Measurements from ENCODE around the gene RAB31.

RAB31 gene

DNA sequence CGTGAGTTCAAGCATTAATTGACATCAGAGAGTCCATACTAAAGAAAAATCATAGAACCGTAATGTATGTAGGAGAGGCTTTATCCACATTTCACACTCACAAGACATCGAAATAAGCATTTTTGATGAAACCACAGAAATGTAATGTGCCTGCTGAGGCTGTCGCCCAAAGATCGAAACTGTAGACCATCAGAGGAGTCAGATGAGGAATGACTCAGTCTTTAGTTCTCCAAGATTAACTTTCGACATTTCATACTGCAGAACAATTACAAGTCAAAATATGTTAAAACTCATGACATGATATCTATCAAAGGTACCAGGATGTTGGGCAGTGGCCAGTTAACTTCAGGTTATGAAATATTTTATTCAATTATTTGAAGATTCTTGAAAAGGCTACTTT lies 79.6 kb downstream of the RAB31 start:
- Histone ChIP-seq H3K27ac (ENCODE audit: low read depth, low read length) (no peak overlapping the region), H3K4me3 (ENCODE audit: low read depth in 1 of 2, low read length in 2 of 2) (no peak overlapping the region), H3K9ac (ENCODE audit: low read length) (no peak overlapping the region), H3K4me1 (ENCODE audit: insufficient read depth, low read length) (no peaks in the 10 kb centered on the region), H3K27me3 (ENCODE audit: control insufficient read depth in 1 of 2, insufficient read depth in 2 of 2, low read length in 2 of 2) (no peaks in the 10 kb centered on the region), H3K9me3 (ENCODE audit: low read length) (no peaks in the 10 kb centered on the region), H3K36me3 (ENCODE audit: insufficient read depth, low read length) (no peaks in the 10 kb centered on the region)

DNA sequence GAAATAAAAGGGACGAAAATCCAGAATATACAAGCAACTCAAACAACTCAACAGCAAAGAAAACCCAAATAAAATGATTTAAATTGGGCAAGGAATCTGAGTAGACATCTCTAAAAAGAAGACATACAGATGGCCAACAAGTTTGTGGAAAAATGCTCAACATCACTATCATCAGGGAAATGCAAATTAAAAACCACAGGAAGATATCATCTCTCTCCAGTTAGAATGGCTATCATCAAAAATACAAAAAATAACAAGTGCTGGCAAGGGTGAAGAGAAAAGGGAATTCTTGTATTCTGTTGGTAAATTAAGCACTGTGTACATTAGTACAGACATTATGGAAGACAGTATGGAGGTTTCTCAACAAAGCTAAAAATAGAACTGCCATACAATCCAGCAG lies 80.0 kb downstream of the RAB31 start:
- H3K4me3 ChIP-seq (ENCODE audit: low read depth in 1 of 2, low read length in 2 of 2), result no peak overlapping the region
- H3K27ac ChIP-seq (ENCODE audit: low read depth, low read length), result no peak overlapping the region
- no peaks in the 10 kb centered on the region for H3K36me3 ChIP-seq (ENCODE audit: insufficient read depth, low read length)
- H3K9ac ChIP-seq (ENCODE audit: low read length), result no peak overlapping the region
- H3K27me3 ChIP-seq (ENCODE audit: control insufficient read depth in 1 of 2, insufficient read depth in 2 of 2, low read length in 2 of 2), result no peaks in the 10 kb centered on the region
- no peaks in the 10 kb centered on the region for H3K4me1 ChIP-seq (ENCODE audit: insufficient read depth, low read length)
- no peaks in the 10 kb centered on the region for H3K9me3 ChIP-seq (ENCODE audit: low read length)

DNA sequence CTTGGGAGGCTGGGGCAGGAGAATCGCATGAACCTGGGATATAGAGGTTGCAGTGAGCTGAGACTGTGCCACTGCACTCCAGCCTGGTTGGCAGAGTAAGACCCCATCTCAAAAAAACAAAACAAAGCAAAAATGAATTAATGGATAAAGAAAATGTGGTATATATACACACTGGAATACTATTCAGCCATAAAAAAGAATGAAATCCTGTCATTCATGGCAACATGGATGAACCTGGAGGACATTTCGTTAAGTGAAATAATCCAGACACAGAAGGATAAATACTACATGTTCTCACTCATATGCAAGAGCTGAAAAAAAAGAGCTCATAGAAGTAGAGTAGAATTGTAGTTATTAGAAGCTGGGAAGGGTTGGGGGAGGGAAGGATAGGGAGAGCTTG lies 80.8 kb downstream of the RAB31 start:
- Histone ChIP-seq H3K36me3 (ENCODE audit: insufficient read depth, low read length) (no peaks in the 10 kb centered on the region), H3K4me3 (ENCODE audit: low read depth in 1 of 2, low read length in 2 of 2) (no peak overlapping the region), H3K27me3 (ENCODE audit: control insufficient read depth in 1 of 2, insufficient read depth in 2 of 2, low read length in 2 of 2) (no peaks in the 10 kb centered on the region), H3K9ac (ENCODE audit: low read length) (no peak overlapping the region), H3K4me1 (ENCODE audit: insufficient read depth, low read length) (no peaks in the 10 kb centered on the region), H3K27ac (ENCODE audit: low read depth, low read length) (no peak overlapping the region), H3K9me3 (ENCODE audit: low read length) (no peaks in the 10 kb centered on the region)

DNA sequence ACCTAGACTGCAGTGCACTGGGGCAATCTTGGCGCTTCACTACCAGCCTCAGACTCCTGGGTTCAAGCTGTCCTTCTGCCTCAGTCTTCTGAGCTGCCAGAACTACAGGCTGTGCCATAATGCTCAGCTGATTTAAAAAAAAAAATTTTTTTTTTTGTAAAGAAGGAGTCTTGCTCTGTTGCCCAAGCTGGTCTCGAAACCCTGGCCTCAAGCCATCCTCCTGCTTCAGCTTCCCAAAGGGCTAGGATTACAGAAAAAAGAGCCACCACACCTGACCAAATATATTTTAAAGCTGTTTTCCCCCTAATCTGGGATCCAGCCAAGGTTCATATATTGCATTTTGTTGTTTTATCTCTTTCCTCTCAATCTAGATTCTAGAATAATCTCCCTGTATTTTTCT lies 82.2 kb downstream of the RAB31 start:
- Histone ChIP-seq H3K9ac (ENCODE audit: low read length) (no peak overlapping the region), H3K9me3 (ENCODE audit: low read length) (no peaks in the 10 kb centered on the region), H3K4me1 (ENCODE audit: insufficient read depth, low read length) (no peaks in the 10 kb centered on the region), H3K4me3 (ENCODE audit: low read depth in 1 of 2, low read length in 2 of 2) (no peak overlapping the region), H3K27me3 (ENCODE audit: control insufficient read depth in 1 of 2, insufficient read depth in 2 of 2, low read length in 2 of 2) (no peaks in the 10 kb centered on the region), H3K27ac (ENCODE audit: low read depth, low read length) (no peak overlapping the region), H3K36me3 (ENCODE audit: insufficient read depth, low read length) (no peaks in the 10 kb centered on the region)

DNA sequence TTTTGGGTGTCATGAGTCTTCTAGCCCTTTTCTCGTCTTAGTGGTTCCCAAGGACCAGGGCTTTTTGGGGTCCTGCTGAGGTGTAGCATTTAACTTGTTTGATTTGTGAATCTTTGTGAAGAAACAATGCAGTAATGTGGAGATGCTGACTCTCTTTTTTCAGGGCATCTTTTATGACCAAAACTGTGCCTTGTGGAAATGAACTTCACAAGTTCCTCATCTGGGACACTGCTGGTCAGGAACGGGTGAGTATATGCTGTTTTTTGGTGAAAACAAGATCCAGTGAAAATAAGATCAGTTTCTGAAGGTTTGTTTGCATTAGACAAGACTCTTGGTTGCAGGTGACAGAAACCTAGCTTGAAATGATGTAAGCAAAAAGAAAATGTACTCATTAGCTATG lies 83.9 kb downstream of the RAB31 start:
- no peaks in the 10 kb centered on the region for H3K27me3 ChIP-seq (ENCODE audit: control insufficient read depth in 1 of 2, insufficient read depth in 2 of 2, low read length in 2 of 2)
- no peak overlapping the region for H3K4me3 ChIP-seq (ENCODE audit: low read depth in 1 of 2, low read length in 2 of 2)
- no peak overlapping the region for H3K27ac ChIP-seq (ENCODE audit: low read depth, low read length)
- no peaks in the 10 kb centered on the region for H3K9me3 ChIP-seq (ENCODE audit: low read length)
- H3K4me1 ChIP-seq (ENCODE audit: insufficient read depth, low read length), result no peaks in the 10 kb centered on the region
- H3K36me3 ChIP-seq (ENCODE audit: insufficient read depth, low read length), result no peaks in the 10 kb centered on the region
- H3K9ac ChIP-seq (ENCODE audit: low read length), result no peak overlapping the region

DNA sequence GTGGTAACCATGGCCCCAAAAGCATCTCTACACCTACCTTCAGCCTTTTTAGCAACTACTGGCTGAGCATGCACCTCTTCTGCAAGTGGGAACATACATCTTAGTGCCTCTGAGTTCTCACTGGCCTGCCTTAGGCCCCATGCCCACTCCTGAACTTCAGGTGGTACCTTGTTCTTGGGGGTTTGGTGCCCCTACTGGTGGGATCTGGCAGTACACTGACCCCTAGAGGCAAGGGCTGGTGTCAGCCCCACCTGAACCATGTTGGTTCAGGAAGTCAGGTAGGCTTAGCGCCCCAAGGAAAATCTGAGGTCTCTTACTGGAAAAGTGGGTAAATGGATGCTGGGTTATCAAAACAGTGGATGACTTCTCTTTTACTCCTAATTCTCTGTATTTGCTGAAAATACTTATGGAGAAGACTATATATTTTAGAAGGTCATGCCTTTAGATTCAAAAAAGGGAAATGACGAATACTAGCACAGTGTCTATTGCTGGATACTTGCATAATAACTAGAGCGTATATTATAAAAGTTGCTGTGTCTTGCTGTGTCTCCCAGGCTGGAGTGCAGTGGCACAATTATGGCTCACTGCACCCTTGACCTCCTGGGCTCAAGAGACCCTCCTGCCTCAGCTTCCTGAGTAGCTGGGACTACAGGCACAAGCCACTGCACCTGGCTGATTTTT lies 84.6 kb downstream of the RAB31 start:
- Histone ChIP-seq H3K27me3 (ENCODE audit: control insufficient read depth in 1 of 2, insufficient read depth in 2 of 2, low read length in 2 of 2) (no peaks in the 10 kb centered on the region), H3K4me1 (ENCODE audit: insufficient read depth, low read length) (no peaks in the 10 kb centered on the region), H3K4me3 (ENCODE audit: low read depth in 1 of 2, low read length in 2 of 2) (no peak overlapping the region), H3K27ac (ENCODE audit: low read depth, low read length) (no peak overlapping the region), H3K36me3 (ENCODE audit: insufficient read depth, low read length) (no peaks in the 10 kb centered on the region), H3K9ac (ENCODE audit: low read length) (no peak overlapping the region), H3K9me3 (ENCODE audit: low read length) (no peaks in the 10 kb centered on the region)

DNA sequence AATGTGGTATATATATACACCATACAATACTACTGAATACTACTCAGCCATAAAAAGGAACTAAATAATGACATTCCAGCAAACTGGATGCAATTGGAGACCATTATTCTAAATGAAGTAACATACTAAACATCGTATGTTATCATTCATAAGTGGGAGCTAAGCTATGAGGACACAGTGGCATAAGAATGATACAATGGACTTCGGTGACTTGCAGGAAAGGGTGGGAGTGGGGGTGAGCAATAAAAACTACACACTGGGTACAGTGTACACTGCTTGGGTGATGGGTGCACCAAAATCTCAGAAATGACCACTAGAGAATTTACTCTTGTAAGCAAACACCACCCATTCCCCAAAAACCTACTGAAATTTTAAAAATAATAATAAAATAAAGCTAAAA lies 87.9 kb downstream of the RAB31 start:
- Histone ChIP-seq H3K27me3 (ENCODE audit: control insufficient read depth in 1 of 2, insufficient read depth in 2 of 2, low read length in 2 of 2) (no peaks in the 10 kb centered on the region), H3K27ac (ENCODE audit: low read depth, low read length) (no peak overlapping the region), H3K36me3 (ENCODE audit: insufficient read depth, low read length) (no peaks in the 10 kb centered on the region), H3K9ac (ENCODE audit: low read length) (no peak overlapping the region), H3K9me3 (ENCODE audit: low read length) (no peaks in the 10 kb centered on the region), H3K4me1 (ENCODE audit: insufficient read depth, low read length) (peaks cover 4% of the 10 kb centered on the region), H3K4me3 (ENCODE audit: low read depth in 1 of 2, low read length in 2 of 2) (no peak overlapping the region)

DNA sequence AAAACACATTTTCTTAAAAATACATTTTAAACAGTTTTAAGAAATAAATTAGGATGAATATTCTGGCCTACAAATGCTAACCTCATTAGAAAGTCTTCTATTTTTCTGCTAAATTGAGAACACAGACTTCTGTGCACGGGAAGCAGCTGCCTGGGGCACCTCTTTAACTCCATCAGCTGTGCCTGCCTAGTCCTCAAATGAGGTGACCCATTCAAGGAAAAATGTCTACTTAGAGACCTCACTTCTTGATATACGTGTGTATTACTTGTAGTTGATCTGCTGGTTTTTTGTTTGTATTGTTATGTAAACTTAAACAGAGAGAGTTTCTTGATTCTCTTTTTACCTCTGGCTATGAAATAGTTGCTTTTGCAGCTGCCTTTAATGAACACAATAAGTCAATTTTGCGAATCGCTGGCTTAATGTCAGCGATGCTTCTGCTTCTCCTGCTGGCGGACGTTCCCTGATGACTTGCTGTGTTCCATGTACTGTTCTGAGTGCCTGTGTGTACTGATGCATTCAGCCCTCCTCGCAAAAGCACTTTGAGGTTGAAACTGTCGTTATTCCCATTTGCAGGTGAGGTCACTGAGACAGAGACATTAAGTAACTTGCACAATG lies 88.9 kb downstream of the RAB31 start:
- H3K36me3 ChIP-seq (ENCODE audit: insufficient read depth, low read length), result no peaks in the 10 kb centered on the region
- H3K9me3 ChIP-seq (ENCODE audit: low read length), result no peaks in the 10 kb centered on the region
- H3K27ac ChIP-seq (ENCODE audit: low read depth, low read length), result no peak overlapping the region
- H3K4me1 ChIP-seq (ENCODE audit: insufficient read depth, low read length), result peaks cover 13% of the 10 kb centered on the region
- H3K9ac ChIP-seq (ENCODE audit: low read length), result no peak overlapping the region
- no peaks in the 10 kb centered on the region for H3K27me3 ChIP-seq (ENCODE audit: control insufficient read depth in 1 of 2, insufficient read depth in 2 of 2, low read length in 2 of 2)
- H3K4me3 ChIP-seq (ENCODE audit: low read depth in 1 of 2, low read length in 2 of 2), result no peak overlapping the region

DNA sequence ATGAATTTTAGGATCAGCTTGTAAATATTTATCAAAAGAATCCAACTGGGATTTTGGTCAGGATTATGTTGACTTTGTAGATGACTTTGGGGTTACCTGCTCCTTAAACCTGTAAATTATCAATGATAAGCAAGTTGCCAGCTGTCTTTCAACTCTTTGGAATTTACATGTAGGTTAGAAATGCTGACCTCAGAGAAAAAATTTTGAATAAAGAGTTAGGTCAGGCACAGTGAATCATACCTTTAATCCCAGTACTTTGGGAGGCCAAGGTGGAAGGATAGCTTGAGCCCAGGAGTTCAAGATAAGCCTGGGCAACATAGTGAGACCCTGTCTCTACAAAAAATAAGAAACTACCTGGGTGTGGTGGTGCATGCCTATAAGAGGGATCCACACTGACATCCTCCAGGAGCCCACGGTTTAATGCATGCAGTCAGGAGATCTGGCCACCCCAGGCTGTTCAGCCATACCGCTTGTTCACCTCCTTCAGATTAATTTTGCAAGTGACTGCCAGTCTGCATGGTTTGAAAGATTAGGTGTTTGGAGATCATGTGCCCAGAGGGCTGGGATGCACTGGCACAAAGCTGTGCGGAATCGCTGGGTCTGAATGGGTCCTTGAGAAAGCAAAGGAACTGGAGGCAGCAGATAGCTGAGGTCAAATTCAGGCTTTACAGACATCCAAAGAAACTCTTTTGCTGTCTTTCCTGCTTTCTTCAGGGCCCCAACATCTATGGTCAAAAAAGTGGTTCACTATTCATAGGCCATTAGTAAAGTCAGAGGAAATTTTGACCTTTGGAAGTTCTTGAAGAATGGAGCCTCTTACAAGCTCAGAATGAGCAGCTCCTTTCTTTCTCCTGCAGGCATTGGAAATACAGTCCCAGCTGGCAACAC lies 94.3 kb downstream of the RAB31 start:
- peaks cover 40% of the 10 kb centered on the region for H3K4me1 ChIP-seq (ENCODE audit: insufficient read depth, low read length)
- no peak overlapping the region for H3K27ac ChIP-seq (ENCODE audit: low read depth, low read length)
- no peaks in the 10 kb centered on the region for H3K36me3 ChIP-seq (ENCODE audit: insufficient read depth, low read length)
- H3K9me3 ChIP-seq (ENCODE audit: low read length), result no peaks in the 10 kb centered on the region
- H3K4me3 ChIP-seq (ENCODE audit: low read depth in 1 of 2, low read length in 2 of 2), result no peak overlapping the region
- no peaks in the 10 kb centered on the region for H3K27me3 ChIP-seq (ENCODE audit: control insufficient read depth in 1 of 2, insufficient read depth in 2 of 2, low read length in 2 of 2)
- no peak overlapping the region for H3K9ac ChIP-seq (ENCODE audit: low read length)

DNA sequence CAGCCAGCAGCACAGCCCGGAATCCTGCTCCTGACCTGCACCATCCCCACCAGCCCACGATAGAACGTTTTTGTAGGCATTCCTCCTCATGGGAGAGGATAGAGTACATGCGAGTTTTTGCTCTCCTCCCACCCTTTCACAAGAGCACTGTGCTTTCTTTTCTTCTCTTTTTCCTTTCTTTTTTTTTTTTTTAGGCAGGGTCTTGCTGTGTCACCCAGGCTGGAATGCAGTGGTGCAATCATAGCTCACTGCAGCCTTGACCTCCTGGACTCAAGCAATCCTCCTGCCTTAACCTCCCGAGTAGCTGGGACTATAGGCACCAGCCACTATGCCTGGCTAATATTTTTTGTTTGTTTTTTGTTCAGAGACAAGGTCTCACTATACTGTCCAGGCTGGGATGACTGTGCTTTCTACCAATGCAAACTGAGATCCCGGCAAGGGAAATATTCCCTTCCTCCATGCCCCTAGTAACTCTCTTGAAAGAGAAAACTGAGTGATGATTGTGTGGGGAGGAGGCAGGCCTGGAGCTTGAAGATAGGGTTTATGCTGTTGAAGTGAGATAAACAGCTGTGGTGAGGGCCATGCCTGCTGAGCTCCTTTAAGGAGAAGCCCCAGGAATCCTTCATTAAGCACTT lies 95.1 kb downstream of the RAB31 start:
- H3K27ac ChIP-seq (ENCODE audit: low read depth, low read length), result peak overlapping the region; percentile 78

More for the DNA sequence above, 95.1 kb downstream of the RAB31 start:
- no peak overlapping the region for H3K9ac ChIP-seq (ENCODE audit: low read length)
- no peaks in the 10 kb centered on the region for H3K27me3 ChIP-seq (ENCODE audit: control insufficient read depth in 1 of 2, insufficient read depth in 2 of 2, low read length in 2 of 2)
- peaks cover 43% of the 10 kb centered on the region for H3K4me1 ChIP-seq (ENCODE audit: insufficient read depth, low read length)
- H3K4me3 ChIP-seq (ENCODE audit: low read depth in 1 of 2, low read length in 2 of 2), result no peak overlapping the region
- H3K9me3 ChIP-seq (ENCODE audit: low read length), result no peaks in the 10 kb centered on the region
- no peaks in the 10 kb centered on the region for H3K36me3 ChIP-seq (ENCODE audit: insufficient read depth, low read length)

Data from muscle layer of colon (tissue), 2 donors.